Activated CD4-positive, alpha-beta T cell treated with anti-CD3 and anti-CD28 coated beads, Interleukin-2, amount 10 ng/mL, durations not matched to agents 7 days and 5 days (primary cell): ENCODE measurements around the gene ZNF214. TPM values are rescaled to one million over a fixed set of nuclear protein-coding genes. Genes with fewer than 3 reads are reported as not detected.

Source experiments
- CTCF ChIA-PET: fragments of 350-600 bp; sonication (Branson Sonifier 250); formaldehyde crosslinking; loops from one replicate; lab custom pipeline; 2021; ENCODE audit warnings: antibody characterized with exemption; lab: Charles Lee
- POLR2A ChIA-PET: fragments of 350-600 bp; sonication (Branson Sonifier 250); formaldehyde crosslinking; loops from one replicate; lab custom pipeline; 2021; ENCODE audit warnings: antibody characterized with exemption; lab: Charles Lee
- DNase-seq: peaks from one replicate; pipeline ENCODE4 v3.0.0-alpha.2; 2020
- H3K27ac Mint-ChIP-seq: one replicate; pipeline ENCODE4 v1.8.0; 2021; ENCODE audit warnings: mild to moderate bottlenecking, moderate library complexity, mixed read lengths
- H3K27me3 Mint-ChIP-seq: one replicate; pipeline ENCODE4 v1.8.0; 2021; ENCODE audit warnings: mixed read lengths
- H3K36me3 Mint-ChIP-seq: one replicate; pipeline ENCODE4 v1.8.0; 2021; ENCODE audit warnings: low read depth, mixed read lengths
- H3K4me1 Mint-ChIP-seq: one replicate; pipeline ENCODE4 v1.8.0; 2021; ENCODE audit warnings: mixed read lengths
- H3K4me3 Mint-ChIP-seq: one replicate; pipeline ENCODE4 v1.8.0; 2021; ENCODE audit warnings: mild to moderate bottlenecking, moderate library complexity, mixed read lengths
- H3K9me3 Mint-ChIP-seq: one replicate; pipeline ENCODE4 v1.8.0; 2021; ENCODE audit warnings: mixed read lengths
- total RNA-seq, 2 experiments: library from RNA; stranded (reverse); gene quantifications; one replicate each; pipeline ENCODE4 v1.2.3, GENCODE V29; 2021

Gene ZNF214
- not detected for total RNA-seq

DNA sequence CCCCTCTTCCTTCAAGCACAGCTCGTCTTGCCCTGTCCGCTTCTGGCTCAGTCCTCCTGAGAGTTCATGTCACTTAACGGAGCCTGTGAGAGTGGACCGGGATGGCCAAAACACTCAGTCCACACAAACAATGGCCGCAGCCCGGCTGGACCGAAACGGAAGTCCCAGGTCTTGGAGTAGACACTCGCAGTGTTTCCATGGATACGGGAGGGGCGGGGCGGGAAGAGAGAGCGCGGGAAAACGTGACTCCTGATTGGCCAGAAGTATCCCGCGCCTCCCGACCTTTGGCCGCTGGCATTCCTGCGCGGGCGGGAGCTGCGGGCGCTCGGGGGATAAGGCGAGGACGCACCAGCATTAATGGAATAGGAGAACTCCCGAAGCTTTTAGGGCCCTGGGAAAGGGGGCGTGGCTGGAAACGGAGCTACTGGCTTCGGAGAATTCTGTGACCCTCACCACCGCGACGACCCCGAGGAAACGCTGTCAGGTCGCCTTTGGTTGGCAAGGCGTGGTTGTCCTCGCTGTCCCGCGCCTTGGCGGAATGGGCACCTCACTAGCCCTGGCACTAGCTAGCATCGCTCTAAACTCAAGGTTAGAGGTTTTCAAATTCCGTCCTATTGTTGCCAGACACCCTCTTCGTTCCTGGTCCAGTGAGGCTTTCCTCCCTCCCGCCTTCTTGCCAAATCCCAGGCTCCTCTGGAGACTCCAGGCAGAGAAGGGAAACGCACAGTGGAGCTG is at the start of gene ZNF214, which contains the start of gene NLRP14:
Gene ZNF214, minus strand, starts transcription at position 164 of the 735 bp plus-strand sequence. CDS start 17,511 bp downstream, outside the sequence.
Gene NLRP14, plus strand, starts transcription at position 297 of the 735 bp plus-strand sequence. CDS start 18,108 bp downstream, outside the sequence.
- Mint-ChIP-seq H3K27me3 (peaks cover 38% of the 10 kb centered on the region), H3K4me3 (peak within 1 kb of the TSS; percentile 23), H3K36me3 (no peaks in the 10 kb centered on the region), H3K9me3 (no peaks in the 10 kb centered on the region), H3K27ac (no peak within 1 kb of the TSS), H3K4me1 (peaks cover 3% of the 10 kb centered on the region)
- ChIA-PET POLR2A (no interaction called here), CTCF (no interaction called here)
- no peak for DNase-seq

- ChIA-PET POLR2A (no interaction called here), CTCF (no interaction called here)
- H3K4me3 Mint-ChIP-seq = no peak overlapping the region
- H3K4me1 Mint-ChIP-seq = no peaks in the 10 kb centered on the region
- DNase-seq = no peak
- no peak overlapping the region for H3K27ac Mint-ChIP-seq
- no peaks in the 10 kb centered on the region for H3K36me3 Mint-ChIP-seq
- H3K9me3 Mint-ChIP-seq = no peaks in the 10 kb centered on the region
- H3K27me3 Mint-ChIP-seq = no peaks in the 10 kb centered on the region
Measured at GRCh38 chr11:7062534-7062933, 42.4 kb upstream of the ZNF214 start.

GRCh38 chr11:7060868-7061267 is 40.7 kb upstream of the ZNF214 start:
- no peaks in the 10 kb centered on the region for H3K27me3 Mint-ChIP-seq
- ChIA-PET CTCF (no interaction called here), POLR2A (no interaction called here)
- H3K4me1 Mint-ChIP-seq = no peaks in the 10 kb centered on the region
- no peak overlapping the region for H3K27ac Mint-ChIP-seq
- no peak overlapping the region for H3K4me3 Mint-ChIP-seq
- H3K9me3 Mint-ChIP-seq = no peaks in the 10 kb centered on the region
- no peaks in the 10 kb centered on the region for H3K36me3 Mint-ChIP-seq
- no peak for DNase-seq

GRCh38 chr11:7057641-7058040 is 37.5 kb upstream of the ZNF214 start:
- ChIA-PET CTCF (no interaction called here), POLR2A (no interaction called here)
- no peak overlapping the region for H3K4me3 Mint-ChIP-seq
- no peaks in the 10 kb centered on the region for H3K27me3 Mint-ChIP-seq
- H3K27ac Mint-ChIP-seq = no peak overlapping the region
- no peaks in the 10 kb centered on the region for H3K4me1 Mint-ChIP-seq
- no peaks in the 10 kb centered on the region for H3K36me3 Mint-ChIP-seq
- no peak for DNase-seq
- no peaks in the 10 kb centered on the region for H3K9me3 Mint-ChIP-seq

DNA sequence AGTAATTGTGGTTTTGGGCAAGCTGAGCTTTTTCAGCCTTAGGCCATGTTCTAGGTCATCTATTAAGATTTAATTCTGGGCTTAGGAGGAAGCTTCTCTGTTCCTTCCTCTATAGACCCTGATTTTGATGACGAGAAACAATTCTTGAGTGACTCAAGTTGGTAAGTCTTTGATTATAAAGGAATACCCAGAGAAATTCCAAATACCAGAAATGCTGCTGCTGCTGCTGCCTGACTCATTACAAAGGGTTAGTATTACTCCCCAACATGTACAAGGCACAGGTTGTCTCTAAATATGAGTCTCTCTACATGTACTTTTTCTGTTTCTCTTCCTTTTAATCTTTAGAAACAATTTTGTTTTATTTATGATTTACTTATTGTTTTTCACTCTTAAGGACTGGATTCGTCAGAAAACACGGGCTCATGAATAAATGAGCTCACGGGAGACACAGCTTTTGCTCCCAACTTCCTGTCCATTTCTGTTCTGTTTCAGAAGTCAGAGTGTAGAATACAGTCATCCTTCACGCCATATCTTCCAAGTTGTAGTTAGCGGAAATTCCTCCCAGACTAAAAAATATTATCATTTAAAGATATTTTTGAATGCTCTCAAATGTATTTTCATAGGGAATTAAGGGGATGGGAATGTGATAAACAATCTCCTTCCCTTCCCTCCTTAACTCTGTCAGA is 36.8 kb upstream of the ZNF214 start:
- H3K27ac Mint-ChIP-seq = no peak overlapping the region
- no peak overlapping the region for H3K4me3 Mint-ChIP-seq
- no peaks in the 10 kb centered on the region for H3K36me3 Mint-ChIP-seq
- ChIA-PET POLR2A (no interaction called here), CTCF (no interaction called here)
- H3K9me3 Mint-ChIP-seq = no peaks in the 10 kb centered on the region
- no peaks in the 10 kb centered on the region for H3K4me1 Mint-ChIP-seq
- DNase-seq = no peak
- H3K27me3 Mint-ChIP-seq = no peaks in the 10 kb centered on the region

GRCh38 chr11:7050191-7050590 is 30.0 kb upstream of the ZNF214 start:
- CTCF ChIA-PET = no interaction called here
- no peaks in the 10 kb centered on the region for H3K4me1 Mint-ChIP-seq
- peaks cover 3% of the 10 kb centered on the region for H3K27me3 Mint-ChIP-seq
- POLR2A ChIA-PET = no interaction called here
- H3K4me3 Mint-ChIP-seq = no peak overlapping the region
- H3K9me3 Mint-ChIP-seq = no peaks in the 10 kb centered on the region
- no peak overlapping the region for H3K27ac Mint-ChIP-seq
- no peak for DNase-seq
- no peaks in the 10 kb centered on the region for H3K36me3 Mint-ChIP-seq

GRCh38 chr11:7046474-7047175 is 26.5 kb upstream of the ZNF214 start:
- no peak for DNase-seq
- Mint-ChIP-seq H3K4me1 (no peaks in the 10 kb centered on the region), H3K27me3 (peaks cover 3% of the 10 kb centered on the region), H3K27ac (no peak overlapping the region), H3K36me3 (no peaks in the 10 kb centered on the region), H3K9me3 (no peaks in the 10 kb centered on the region), H3K4me3 (no peak overlapping the region)
- CTCF ChIA-PET = no interaction called here
- POLR2A ChIA-PET = no interaction called here

GRCh38 chr11:7034019-7034418 is 13.9 kb upstream of the ZNF214 start:
- no peaks in the 10 kb centered on the region for H3K9me3 Mint-ChIP-seq
- H3K4me1 Mint-ChIP-seq = no peaks in the 10 kb centered on the region
- ChIA-PET CTCF (no interaction called here), POLR2A (no interaction called here)
- H3K27ac Mint-ChIP-seq = no peak overlapping the region
- no peak overlapping the region for H3K4me3 Mint-ChIP-seq
- peaks cover 1% of the 10 kb centered on the region for H3K27me3 Mint-ChIP-seq
- no peak for DNase-seq
- no peaks in the 10 kb centered on the region for H3K36me3 Mint-ChIP-seq

- Mint-ChIP-seq H3K27me3 (peaks cover 1% of the 10 kb centered on the region), H3K4me3 (no peak overlapping the region), H3K9me3 (no peaks in the 10 kb centered on the region), H3K4me1 (no peaks in the 10 kb centered on the region), H3K27ac (no peak overlapping the region), H3K36me3 (no peaks in the 10 kb centered on the region)
- ChIA-PET CTCF (no interaction called here), POLR2A (no interaction called here)
- DNase-seq = no peak
Measured at GRCh38 chr11:7032692-7033091, 12.5 kb upstream of the ZNF214 start.

GRCh38 chr11:7031471-7031871 is 11.3 kb upstream of the ZNF214 start:
- ChIA-PET CTCF (no interaction called here), POLR2A (no interaction called here)
- H3K27me3 Mint-ChIP-seq = peaks cover 1% of the 10 kb centered on the region
- H3K36me3 Mint-ChIP-seq = no peaks in the 10 kb centered on the region
- no peak overlapping the region for H3K27ac Mint-ChIP-seq
- H3K4me3 Mint-ChIP-seq = no peak overlapping the region
- DNase-seq = no peak
- no peaks in the 10 kb centered on the region for H3K4me1 Mint-ChIP-seq
- H3K9me3 Mint-ChIP-seq = no peaks in the 10 kb centered on the region

DNA sequence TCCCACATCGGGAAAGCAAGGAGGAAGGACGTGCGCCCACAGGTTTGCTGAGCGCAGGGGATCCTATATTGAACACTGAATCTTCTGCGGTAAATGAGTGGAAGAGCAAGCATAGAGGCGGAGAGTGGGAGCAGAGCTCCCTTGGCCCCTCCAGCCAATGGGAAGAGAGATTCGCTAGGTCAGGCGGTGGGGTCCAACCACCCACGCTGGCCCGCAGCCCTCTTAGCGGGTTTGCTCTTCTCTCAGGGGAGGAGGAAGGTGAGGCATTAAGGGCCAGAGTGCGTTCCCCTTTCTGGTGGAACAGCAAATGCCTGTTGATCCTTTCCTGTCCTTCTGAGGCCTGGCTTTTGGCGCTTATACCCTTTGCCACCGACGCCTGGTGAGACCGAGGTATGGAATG is 10.7 kb upstream of the ZNF214 start:
- no peak for DNase-seq
- no peaks in the 10 kb centered on the region for H3K36me3 Mint-ChIP-seq
- no peaks in the 10 kb centered on the region for H3K9me3 Mint-ChIP-seq
- peaks cover 1% of the 10 kb centered on the region for H3K27me3 Mint-ChIP-seq
- no peaks in the 10 kb centered on the region for H3K4me1 Mint-ChIP-seq
- ChIA-PET POLR2A (no interaction called here), CTCF (no interaction called here)
- no peak overlapping the region for H3K27ac Mint-ChIP-seq
- no peak overlapping the region for H3K4me3 Mint-ChIP-seq

- Mint-ChIP-seq H3K9me3 (no peaks in the 10 kb centered on the region), H3K4me1 (no peaks in the 10 kb centered on the region), H3K4me3 (no peak overlapping the region), H3K27ac (no peak overlapping the region), H3K36me3 (no peaks in the 10 kb centered on the region), H3K27me3 (peaks cover 4% of the 10 kb centered on the region)
- no peak for DNase-seq
- ChIA-PET POLR2A (no interaction called here), CTCF (no interaction called here)
Measured at GRCh38 chr11:7028141-7028540, 8.0 kb upstream of the ZNF214 start.

GRCh38 chr11:7021318-7021717 is 1.2 kb upstream of the ZNF214 start:
- ChIA-PET CTCF (no interaction called here), POLR2A (no interaction called here)
- H3K4me3 Mint-ChIP-seq = no peak overlapping the region
- no peaks in the 10 kb centered on the region for H3K36me3 Mint-ChIP-seq
- no peak overlapping the region for H3K27ac Mint-ChIP-seq
- H3K9me3 Mint-ChIP-seq = no peaks in the 10 kb centered on the region
- DNase-seq = no peak
- H3K27me3 Mint-ChIP-seq = peaks cover 38% of the 10 kb centered on the region
- H3K4me1 Mint-ChIP-seq = peaks cover 3% of the 10 kb centered on the region
